HL-60 (cell line): ENCODE results near the gene OSBP2.

Experiments
- DNase-seq, 2 experiments: peaks; one replicate each; pipeline ENCODE4 v3.0.0-alpha.2; 2010 to 2020; ENCODE audit warnings: low read depth in 1 of 2, low spot score in 1 of 2
- H3K27ac ChIP-seq: fragments of 250-450 bp; sonication (Bioruptor Pico); replicated peaks from 2 replicates; pipeline ENCODE4 v1.5.1; 2020; ENCODE audit warnings: mild to moderate bottlenecking, moderate library complexity
- H3K27me3 ChIP-seq: fragments of 250-450 bp; sonication (Bioruptor Pico); 2 replicates; pipeline ENCODE4 v1.5.1; 2021; ENCODE audit warnings: mild to moderate bottlenecking, moderate library complexity; ENCODE audit not compliant: insufficient read depth, poor library complexity, severe bottlenecking
- H3K4me3 ChIP-seq: replicated peaks from 2 replicates; pipeline ENCODE4 v1.5.1; 2011; ENCODE audit warnings: mild to moderate bottlenecking, control low read depth, low read length; ENCODE audit not compliant: insufficient read depth
- GABPA ChIP-seq: IDR thresholded peaks from 2 replicates; pipeline ENCODE4 v1.6.1; 2012; ENCODE audit warnings: low read depth
- POLR2AphosphoS5 ChIP-seq: IDR thresholded peaks from 2 replicates; pipeline ENCODE4 v1.6.1; 2012; ENCODE audit warnings: low read depth
- SPI1 ChIP-seq: IDR thresholded peaks from 2 replicates; pipeline ENCODE4 v1.6.1; 2012; ENCODE audit warnings: low read depth, mild to moderate bottlenecking, borderline replicate concordance
- TF ChIP-seq, protein P1 (sequence below): IDR thresholded peaks from 2 replicates; pipeline ENCODE4 v1.6.1; 2012; ENCODE audit warnings: low read depth; ENCODE audit not compliant: insufficient replicate concordance
- TF ChIP-seq, protein P2 (sequence below): IDR thresholded peaks from one replicate; pipeline ENCODE4 v1.5.1; 2011; ENCODE audit warnings: low read length, control low read depth, inconsistent platforms; ENCODE audit not compliant: insufficient read depth

The OSBP2 gene

DNA sequence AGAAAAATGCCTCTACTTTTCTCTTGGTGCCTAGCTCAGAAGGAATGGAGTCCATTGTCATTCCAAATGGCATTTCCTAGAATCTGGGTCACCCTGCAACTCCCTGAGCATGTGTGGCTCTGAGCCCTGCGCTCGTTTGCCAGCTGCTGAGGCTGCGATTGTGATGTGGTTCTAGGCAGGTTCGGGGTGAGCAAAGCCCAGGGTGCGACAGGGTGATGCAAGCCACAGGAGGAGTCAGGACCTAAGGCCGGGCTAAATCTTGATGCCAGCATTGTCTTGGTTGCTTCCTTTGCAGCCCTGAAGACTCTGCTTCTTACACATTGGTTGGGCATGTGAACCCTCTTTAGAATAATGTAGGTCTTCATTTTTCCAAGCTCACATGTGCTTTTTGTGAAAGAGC lies 142.9 kb downstream of the OSBP2 start:
- H3K27me3 ChIP-seq, result no peaks in the 10 kb centered on the region
- no peak overlapping the region for H3K27ac ChIP-seq
- H3K4me3 ChIP-seq, result no peak overlapping the region
- no peak for DNase-seq
- TF ChIP-seq GABPA (no peak), SPI1 (no peak), POLR2AphosphoS5 (no peak)
- TF ChIP-seq, protein P1, sequence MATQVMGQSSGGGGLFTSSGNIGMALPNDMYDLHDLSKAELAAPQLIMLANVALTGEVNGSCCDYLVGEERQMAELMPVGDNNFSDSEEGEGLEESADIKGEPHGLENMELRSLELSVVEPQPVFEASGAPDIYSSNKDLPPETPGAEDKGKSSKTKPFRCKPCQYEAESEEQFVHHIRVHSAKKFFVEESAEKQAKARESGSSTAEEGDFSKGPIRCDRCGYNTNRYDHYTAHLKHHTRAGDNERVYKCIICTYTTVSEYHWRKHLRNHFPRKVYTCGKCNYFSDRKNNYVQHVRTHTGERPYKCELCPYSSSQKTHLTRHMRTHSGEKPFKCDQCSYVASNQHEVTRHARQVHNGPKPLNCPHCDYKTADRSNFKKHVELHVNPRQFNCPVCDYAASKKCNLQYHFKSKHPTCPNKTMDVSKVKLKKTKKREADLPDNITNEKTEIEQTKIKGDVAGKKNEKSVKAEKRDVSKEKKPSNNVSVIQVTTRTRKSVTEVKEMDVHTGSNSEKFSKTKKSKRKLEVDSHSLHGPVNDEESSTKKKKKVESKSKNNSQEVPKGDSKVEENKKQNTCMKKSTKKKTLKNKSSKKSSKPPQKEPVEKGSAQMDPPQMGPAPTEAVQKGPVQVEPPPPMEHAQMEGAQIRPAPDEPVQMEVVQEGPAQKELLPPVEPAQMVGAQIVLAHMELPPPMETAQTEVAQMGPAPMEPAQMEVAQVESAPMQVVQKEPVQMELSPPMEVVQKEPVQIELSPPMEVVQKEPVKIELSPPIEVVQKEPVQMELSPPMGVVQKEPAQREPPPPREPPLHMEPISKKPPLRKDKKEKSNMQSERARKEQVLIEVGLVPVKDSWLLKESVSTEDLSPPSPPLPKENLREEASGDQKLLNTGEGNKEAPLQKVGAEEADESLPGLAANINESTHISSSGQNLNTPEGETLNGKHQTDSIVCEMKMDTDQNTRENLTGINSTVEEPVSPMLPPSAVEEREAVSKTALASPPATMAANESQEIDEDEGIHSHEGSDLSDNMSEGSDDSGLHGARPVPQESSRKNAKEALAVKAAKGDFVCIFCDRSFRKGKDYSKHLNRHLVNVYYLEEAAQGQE, result no peak
- TF ChIP-seq, protein P2, sequence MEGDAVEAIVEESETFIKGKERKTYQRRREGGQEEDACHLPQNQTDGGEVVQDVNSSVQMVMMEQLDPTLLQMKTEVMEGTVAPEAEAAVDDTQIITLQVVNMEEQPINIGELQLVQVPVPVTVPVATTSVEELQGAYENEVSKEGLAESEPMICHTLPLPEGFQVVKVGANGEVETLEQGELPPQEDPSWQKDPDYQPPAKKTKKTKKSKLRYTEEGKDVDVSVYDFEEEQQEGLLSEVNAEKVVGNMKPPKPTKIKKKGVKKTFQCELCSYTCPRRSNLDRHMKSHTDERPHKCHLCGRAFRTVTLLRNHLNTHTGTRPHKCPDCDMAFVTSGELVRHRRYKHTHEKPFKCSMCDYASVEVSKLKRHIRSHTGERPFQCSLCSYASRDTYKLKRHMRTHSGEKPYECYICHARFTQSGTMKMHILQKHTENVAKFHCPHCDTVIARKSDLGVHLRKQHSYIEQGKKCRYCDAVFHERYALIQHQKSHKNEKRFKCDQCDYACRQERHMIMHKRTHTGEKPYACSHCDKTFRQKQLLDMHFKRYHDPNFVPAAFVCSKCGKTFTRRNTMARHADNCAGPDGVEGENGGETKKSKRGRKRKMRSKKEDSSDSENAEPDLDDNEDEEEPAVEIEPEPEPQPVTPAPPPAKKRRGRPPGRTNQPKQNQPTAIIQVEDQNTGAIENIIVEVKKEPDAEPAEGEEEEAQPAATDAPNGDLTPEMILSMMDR, result no peak

DNA sequence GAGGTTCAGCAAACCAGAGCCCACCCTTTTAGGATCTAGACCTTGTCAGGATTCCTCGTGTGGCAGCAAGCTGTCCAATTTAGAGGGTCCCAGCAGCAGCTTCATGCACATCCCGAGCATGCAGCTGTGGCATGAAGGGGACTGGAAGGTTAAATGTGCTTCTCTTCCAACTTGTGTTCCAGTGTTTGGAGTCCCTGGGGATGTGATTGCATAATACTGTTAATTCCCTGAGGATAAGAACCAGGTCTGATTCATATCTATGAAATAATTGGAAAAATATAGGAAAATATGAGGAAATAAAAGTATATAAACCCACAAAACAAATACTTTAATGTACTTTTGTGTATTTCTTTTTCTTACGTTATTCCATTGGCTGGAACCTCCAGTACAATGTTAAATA lies 143.4 kb downstream of the OSBP2 start:
- Histone ChIP-seq H3K4me3 (no peak overlapping the region), H3K27me3 (no peaks in the 10 kb centered on the region), H3K27ac (no peak overlapping the region)
- no peak for TF ChIP-seq POLR2AphosphoS5
- TF ChIP-seq, protein P1, result no peak
- no peak for TF ChIP-seq SPI1
- no peak for TF ChIP-seq GABPA
- no peak for DNase-seq

DNA sequence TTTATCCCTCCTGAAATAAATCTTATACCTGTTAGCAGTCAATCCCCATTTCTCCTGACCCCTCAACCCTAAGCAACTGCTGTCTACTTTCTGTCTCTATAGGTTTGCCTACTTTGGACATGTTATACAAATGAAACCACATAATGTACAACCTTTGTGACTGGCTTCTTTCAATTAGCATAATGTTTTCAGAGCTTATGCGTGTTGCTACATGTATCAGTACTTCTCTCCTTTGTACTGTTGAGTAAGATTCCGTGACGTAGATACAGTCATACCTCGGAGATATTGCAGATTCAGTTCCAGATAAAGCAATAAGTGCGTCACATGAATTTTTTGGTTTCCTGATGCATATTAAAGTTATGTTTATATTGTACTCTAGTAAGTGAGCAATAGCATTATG lies 146.6 kb downstream of the OSBP2 start:
- no peak for DNase-seq
- no peak overlapping the region for H3K27ac ChIP-seq

DNA sequence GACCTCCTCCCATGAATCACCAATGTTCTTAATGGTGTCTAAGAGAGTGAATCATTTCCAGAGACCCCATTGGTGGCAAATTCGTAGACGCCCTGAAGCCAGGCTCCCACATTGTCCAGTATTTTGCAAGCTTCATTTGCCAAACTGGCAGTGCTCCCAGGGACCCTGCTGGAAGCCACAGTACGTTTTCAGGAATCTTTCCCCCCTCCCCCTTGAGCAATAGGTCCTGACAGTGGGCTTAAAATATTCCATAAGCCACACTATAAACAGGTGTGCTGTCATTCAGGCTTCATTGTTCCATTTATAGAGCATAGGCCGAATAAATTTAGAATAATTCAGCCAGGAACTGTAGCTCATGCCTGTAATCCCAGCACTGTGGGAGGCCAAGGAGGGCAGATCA lies 148.6 kb downstream of the OSBP2 start:
- TF ChIP-seq POLR2AphosphoS5 (no peak), GABPA (no peak), SPI1 (no peak)
- TF ChIP-seq, protein P2, result no peak
- TF ChIP-seq, protein P1, result no peak
- H3K27ac ChIP-seq, result no peak overlapping the region
- no peak for DNase-seq

More for the DNA sequence above, 146.6 kb downstream of the OSBP2 start:
- TF ChIP-seq, protein P2, result no peak
- no peak for TF ChIP-seq GABPA
- TF ChIP-seq POLR2AphosphoS5, result no peak
- Histone ChIP-seq H3K4me3 (no peak overlapping the region), H3K27me3 (no peaks in the 10 kb centered on the region)

More for the DNA sequence above, 148.6 kb downstream of the OSBP2 start:
- H3K4me3 ChIP-seq, result no peak overlapping the region
- peaks cover 2% of the 10 kb centered on the region for H3K27me3 ChIP-seq
